K562 (cell line): ENCODE data around the gene STMP1. TPM values are rescaled to one million over a fixed set of nuclear protein-coding genes. Genes with fewer than 3 reads are reported as not detected.

Source experiments
- ATAC-seq: fragments of 200-7000 bp; cut with Tn5 transposase; 3 replicates; pipeline ENCODE4 v1.9.1; 2020; ENCODE audit warnings: moderate library complexity
- BruUV-seq: library from RNA; stranded (reverse); fragments of 400-500 nt; replicated peaks from 2 replicates; lab custom pipeline; 2021; lab: Mats Ljungman, UMichigan
- CTCF ChIA-PET: fragments of 300-600 bp; formaldehyde crosslinking; extraction: SDS; loops from one replicate; lab custom pipeline; 2021; ENCODE audit warnings: low intra/inter-chr PET ratio; lab: Yijun Ruan, JAX
- POLR2A ChIA-PET: fragments of 300-600, 350-650 bp; sonication (Branson Sonifier 250); formaldehyde crosslinking; extraction: SDS; loops from one replicate; lab custom pipeline; 2021; ENCODE audit warnings: antibody characterized with exemption, inconsistent platforms; lab: Yijun Ruan, JAX
- DNase-seq, 4 experiments: peaks; one replicate each; pipeline versions ENCODE4 v3.0.0 to v3.0.0-alpha.2; 2011 to 2018; ENCODE audit warnings: low spot score in 3 of 4, mixed read lengths in 3 of 4; ENCODE audit errors: extremely low read depth in 1 of 4
- FAIRE-seq: peaks from 2 replicates; lab custom pipeline; 2011; peaks lifted over from hg19 to GRCh38; lab: Jason Lieb, UNC
- H2AFZ ChIP-seq: 2 replicates; pipeline ENCODE4 v1.6.0; 2011; ENCODE audit warnings: low read depth, low read length, control low read depth, inconsistent platforms
- H3K27ac ChIP-seq: fragments of 200-600 bp; 3 replicates; pipeline ENCODE4 v1.8.0; 2011; ENCODE audit warnings: low read depth, mild to moderate bottlenecking, control low read depth, inconsistent platforms, low read length, moderate library complexity, mixed read lengths; ENCODE audit errors: extremely low read depth
- H3K27me3 ChIP-seq, 2 experiments: fragments of 300-600 bp in 1 of 2; 2 replicates in 1 of 2; 3 replicates in 1 of 2; pipeline versions ENCODE4 v1.6.0 to v1.8.0; 2011; ENCODE audit warnings: inconsistent platforms in 2 of 2, low read length in 2 of 2, mild to moderate bottlenecking in 1 of 2, mixed read lengths in 1 of 2, moderate library complexity in 1 of 2; ENCODE audit not compliant: control insufficient read depth in 2 of 2, insufficient read depth in 2 of 2
- H3K36me3 ChIP-seq: fragments of 300-600 bp; 3 replicates; pipeline ENCODE4 v1.8.0; 2011; ENCODE audit warnings: mild to moderate bottlenecking, low read length, inconsistent platforms; ENCODE audit not compliant: control insufficient read depth, insufficient read depth
- H3K4me1 ChIP-seq, 2 experiments: fragments of 200-600 bp in 1 of 2; replicated peaks in 1 of 2; 2 replicates in 1 of 2; 3 replicates in 1 of 2; pipeline versions ENCODE4 v1.5.1 to v1.8.0; 2011; ENCODE audit warnings: inconsistent platforms in 2 of 2, low read length in 2 of 2, mild to moderate bottlenecking in 1 of 2, mixed read lengths in 1 of 2, moderate library complexity in 1 of 2; ENCODE audit not compliant: control insufficient read depth in 2 of 2, insufficient read depth in 2 of 2
- H3K4me2 ChIP-seq: 2 replicates; pipeline ENCODE4 v1.6.1; 2011; ENCODE audit warnings: low read length, control low read depth, inconsistent platforms, mixed read lengths; ENCODE audit not compliant: insufficient read depth
- H3K4me3 ChIP-seq: fragments of 200-600 bp; sonication (generic), shearing (Covaris generic); 2 replicates; pipeline ENCODE4 v1.5.1; 2016; ENCODE audit warnings: control low read depth, inconsistent platforms
- H3K79me2 ChIP-seq: fragments of 200-600 bp; 3 replicates; pipeline ENCODE4 v1.8.0; 2011; ENCODE audit warnings: low read length, inconsistent platforms; ENCODE audit not compliant: control insufficient read depth, insufficient read depth
- H3K9ac ChIP-seq, 2 experiments: 2 replicates each; pipeline versions ENCODE4 v1.6.0 to v1.6.1; 2011; ENCODE audit warnings: low read depth in 2 of 2, low read length in 2 of 2, control low read depth in 1 of 2, inconsistent platforms in 1 of 2, mild to moderate bottlenecking in 1 of 2, mixed read lengths in 1 of 2; ENCODE audit not compliant: insufficient read depth in 1 of 2
- H3K9me1 ChIP-seq: one replicate; pipeline ENCODE4 v1.6.0; 2011; ENCODE audit warnings: inconsistent platforms, mild to moderate bottlenecking, low read length, moderate library complexity; ENCODE audit not compliant: control insufficient read depth, insufficient read depth
- H3K9me3 ChIP-seq: replicated peaks from 2 replicates; pipeline ENCODE4 v1.5.1; 2011; ENCODE audit warnings: low read depth, low read length, inconsistent platforms; ENCODE audit not compliant: control insufficient read depth, insufficient read depth
- H4K20me1 ChIP-seq: replicated peaks from 2 replicates; pipeline ENCODE4 v1.6.1; 2011; ENCODE audit warnings: low read length, inconsistent platforms, mixed read lengths; ENCODE audit not compliant: control insufficient read depth, insufficient read depth
- ESRRB ChIP-seq: fragments of 250-450 bp; sonication (Bioruptor Pico); IDR thresholded peaks from 2 replicates; pipeline ENCODE4 v1.5.0; 2020; ENCODE audit warnings: mild to moderate bottlenecking, moderate library complexity, borderline replicate concordance
- MEIS2 ChIP-seq: fragments of 450-650 bp; IDR thresholded peaks from 2 replicates; pipeline ENCODE4 v1.6.1; 2014; ENCODE audit warnings: mild to moderate bottlenecking; ENCODE audit not compliant: partially characterized antibody
- RBM22 ChIP-seq: fragments of 200-400 bp; formaldehyde crosslinking; IDR thresholded peaks from 2 replicates; pipeline ENCODE4 v1.6.1; 2018; ENCODE audit warnings: low read length, low read depth; ENCODE audit not compliant: poor library complexity, severe bottlenecking
- ZBTB1 ChIP-seq: sonication (generic); formaldehyde crosslinking; IDR thresholded peaks from 2 replicates; pipeline ENCODE4 v1.8.1; 2023; ENCODE audit warnings: missing genetic modification reagents, low read depth, mild to moderate bottlenecking, borderline replicate concordance
- ZKSCAN8 ChIP-seq: fragments of 200-800 bp; sonication (Bioruptor generic); IDR thresholded peaks from 2 replicates; pipeline ENCODE4 v1.6.1; 2016; ENCODE audit warnings: missing genetic modification characterization, missing compliant biosample characterization
- WGBS: fragments of 100-300 bp; shearing (Covaris generic); methylation state at CpG from one replicate; pipeline ENCODE4 v1.1.6; 2016; ENCODE audit warnings: low coverage, mixed read lengths; ENCODE audit not compliant: insufficient coverage; ENCODE audit errors: missing lambda C conversion rate; 5-methylcytosine and 5-hydroxymethylcytosine counted together
- in situ Hi-C: fragments of 300-500 bp; cut with MboI; formaldehyde crosslinking; loops from 4 replicates; pipeline ENCODE4 v1.15.0; 2018; ENCODE audit warnings: inconsistent platforms, mixed read lengths
- intact Hi-C: fragments of 100-400 bp; cut with micrococcal nuclease; formaldehyde crosslinking; loops from 2 replicates; pipeline ENCODE4 v1.14.2; 2022
- polyA plus RNA-seq, 8 experiments: library from polyadenylated mRNA; depleted of rRNA in 4 of 8; stranded (reverse) in 5 of 8; unstranded in 3 of 8; fragments of >200 nt; fragmentation: Nextera tagmentation in 2 of 8; fragmentation: Illumina TruSeq in 1 of 8; extraction: Ambion mirVana in 2 of 8; extraction: Trizol in 1 of 8; gene quantifications; 2 replicates each; pipeline versions ENCODE4 v1.2.1 to v1.2.3, GENCODE V29; 2011 to 2014; ENCODE audit warnings: inconsistent platforms in 1 of 8, missing spikeins in 1 of 8
- total RNA-seq, 7 experiments: library from RNA; depleted of rRNA in 6 of 7; stranded (reverse); fragments of >200 nt in 6 of 7; fragmentation: Illumina TruSeq in 2 of 7; extraction: Trizol in 2 of 7; gene quantifications; 2 replicates each; pipeline versions ENCODE4 v1.2.1 to v1.2.3, GENCODE V29; 2011 to 2021; ENCODE audit warnings: low replicate concordance in 1 of 7
- TF ChIP-seq, protein P1 (sequence below): sonication (generic); formaldehyde crosslinking; IDR thresholded peaks from 2 replicates; pipeline ENCODE4 v1.8.0; 2022; ENCODE audit warnings: mild to moderate bottlenecking, missing genetic modification reagents
- TF ChIP-seq, protein P2 (sequence below), 2 experiments: IDR thresholded peaks in 1 of 2; conservative IDR thresholded peaks in 1 of 2; 2 replicates each; pipeline ENCODE4 v1.6.1; 2016; ENCODE audit warnings: low read depth in 2 of 2, mild to moderate bottlenecking in 1 of 2, missing compliant biosample characterization in 1 of 2, missing genetic modification characterization in 1 of 2, moderate library complexity in 1 of 2
- TF ChIP-seq, protein P3 (sequence below): fragments of 450-650 bp; formaldehyde crosslinking; IDR thresholded peaks from 2 replicates; pipeline ENCODE4 v1.4.0; 2020; ENCODE audit warnings: mild to moderate bottlenecking

The STMP1 gene
- total and polyA plus RNA-seq, 9 of the 15 experiments (the other 6 are each of a cell fraction or from before 2014, with no cell fraction given): 10.6 to 249 (median 56.8) TPM

DNA sequence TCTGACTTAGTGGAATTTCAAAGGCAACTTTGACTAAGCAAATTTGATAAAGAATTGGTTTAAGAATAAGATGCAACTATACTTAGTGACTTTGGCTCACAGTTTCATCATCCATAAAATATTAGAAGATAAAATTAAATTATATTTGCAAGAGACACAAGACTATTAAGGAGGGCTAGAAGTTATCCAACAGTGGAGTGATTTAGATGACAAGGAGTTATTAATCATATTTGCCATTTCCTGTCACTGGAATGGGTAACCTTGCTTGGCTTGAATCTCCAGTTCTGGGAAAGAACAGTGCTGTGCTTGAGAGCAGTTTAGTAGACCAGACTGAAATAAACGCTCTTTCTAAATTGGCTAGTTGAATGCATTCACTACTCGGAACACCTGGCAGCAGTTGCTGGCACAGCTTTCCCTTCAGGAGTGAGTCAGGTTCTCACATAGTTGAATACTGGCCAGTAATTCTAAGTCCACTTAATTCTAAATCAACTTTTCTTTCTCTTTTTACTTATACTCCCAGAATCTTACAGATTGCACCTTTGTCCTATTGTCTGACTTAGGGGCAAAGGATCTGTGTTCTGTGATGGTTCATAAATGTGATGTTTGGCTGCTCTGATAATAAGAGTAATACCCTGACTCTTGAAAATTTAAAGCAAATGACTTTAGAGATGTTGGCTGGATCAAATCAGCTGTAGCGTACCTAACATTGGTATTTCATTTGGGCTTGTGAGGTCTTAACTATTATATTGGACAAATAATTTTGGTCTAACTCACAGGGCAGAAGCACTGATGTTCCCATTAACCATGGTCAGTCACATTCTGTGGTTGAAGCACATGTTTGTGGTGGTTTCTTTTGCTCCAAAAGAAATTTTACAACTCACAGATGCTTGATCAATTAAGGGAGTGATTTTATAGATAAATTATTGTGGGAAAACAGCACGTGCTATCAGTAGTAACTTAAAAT lies 16.6 kb downstream of the STMP1 start:
- in situ Hi-C loops (no loop called here), intact Hi-C loops (no loop called here)
- no peak for FAIRE-seq
- peak; percentile 41 for TF ChIP-seq MEIS2
- TF ChIP-seq, protein P1, sequence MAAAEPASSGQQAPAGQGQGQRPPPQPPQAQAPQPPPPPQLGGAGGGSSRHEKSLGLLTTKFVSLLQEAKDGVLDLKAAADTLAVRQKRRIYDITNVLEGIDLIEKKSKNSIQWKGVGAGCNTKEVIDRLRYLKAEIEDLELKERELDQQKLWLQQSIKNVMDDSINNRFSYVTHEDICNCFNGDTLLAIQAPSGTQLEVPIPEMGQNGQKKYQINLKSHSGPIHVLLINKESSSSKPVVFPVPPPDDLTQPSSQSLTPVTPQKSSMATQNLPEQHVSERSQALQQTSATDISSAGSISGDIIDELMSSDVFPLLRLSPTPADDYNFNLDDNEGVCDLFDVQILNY (CRISPR knock-in tag): no peak
- no peak for TF ChIP-seq ESRRB
- TF ChIP-seq ZKSCAN8 (CRISPR knock-in tag): no peak
- TF ChIP-seq, protein P2, sequence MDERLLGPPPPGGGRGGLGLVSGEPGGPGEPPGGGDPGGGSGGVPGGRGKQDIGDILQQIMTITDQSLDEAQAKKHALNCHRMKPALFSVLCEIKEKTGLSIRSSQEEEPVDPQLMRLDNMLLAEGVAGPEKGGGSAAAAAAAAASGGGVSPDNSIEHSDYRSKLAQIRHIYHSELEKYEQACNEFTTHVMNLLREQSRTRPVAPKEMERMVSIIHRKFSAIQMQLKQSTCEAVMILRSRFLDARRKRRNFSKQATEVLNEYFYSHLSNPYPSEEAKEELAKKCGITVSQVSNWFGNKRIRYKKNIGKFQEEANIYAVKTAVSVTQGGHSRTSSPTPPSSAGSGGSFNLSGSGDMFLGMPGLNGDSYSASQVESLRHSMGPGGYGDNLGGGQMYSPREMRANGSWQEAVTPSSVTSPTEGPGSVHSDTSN (CRISPR knock-in tag; IDR thresholded peaks at IDR 0.05; ENCODE audit: low read depth): no peak
- TF ChIP-seq, protein P2 (tag; conservative IDR thresholded peaks at IDR 0.05; ENCODE audit: low read depth): 0 out of 2 replicates have a peak, but pooled peaks have one; percentile 7
- TF ChIP-seq, protein P3, sequence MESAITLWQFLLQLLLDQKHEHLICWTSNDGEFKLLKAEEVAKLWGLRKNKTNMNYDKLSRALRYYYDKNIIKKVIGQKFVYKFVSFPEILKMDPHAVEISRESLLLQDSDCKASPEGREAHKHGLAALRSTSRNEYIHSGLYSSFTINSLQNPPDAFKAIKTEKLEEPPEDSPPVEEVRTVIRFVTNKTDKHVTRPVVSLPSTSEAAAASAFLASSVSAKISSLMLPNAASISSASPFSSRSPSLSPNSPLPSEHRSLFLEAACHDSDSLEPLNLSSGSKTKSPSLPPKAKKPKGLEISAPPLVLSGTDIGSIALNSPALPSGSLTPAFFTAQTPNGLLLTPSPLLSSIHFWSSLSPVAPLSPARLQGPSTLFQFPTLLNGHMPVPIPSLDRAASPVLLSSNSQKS (CRISPR knock-in tag): no peak
- TF ChIP-seq ZBTB1 (CRISPR knock-in tag): no peak
- no peak for TF ChIP-seq RBM22
- no peak for DNase-seq
- no peaks in the 10 kb centered on the region for H3K79me2 ChIP-seq
- no TSS peak for BruUV-seq
- H3K4me1 ChIP-seq: peaks cover 2 to 3% of the 10 kb centered on the region in 2 experiments; a peak in 3 of 5 replicates
- no peak for ATAC-seq
- H3K27me3 ChIP-seq: no peaks in the 10 kb centered on the region
- H3K27ac ChIP-seq: no peak overlapping the region
- H3K4me3 ChIP-seq: no peak overlapping the region
- 92% methylated on average over 4 of the region's 4 CpGs for WGBS
- no peak overlapping the region for H2AFZ ChIP-seq
- H3K9me3 ChIP-seq: no peaks in the 10 kb centered on the region
- ChIA-PET POLR2A (interaction anchor here (0.6 to 1.1 kb wide), 4 partner anchors 8 to 37 kb away, joined by 3 to 5 read pairs (median 3); no protein-coding TSS in a partner anchor), CTCF (no interaction called here)
- H3K36me3 ChIP-seq: peaks cover 39% of the 10 kb centered on the region
- no peak overlapping the region for H3K9ac ChIP-seq
- H3K9me1 ChIP-seq: no peaks in the 10 kb centered on the region
- H3K4me2 ChIP-seq: no peak overlapping the region
- peaks cover 15% of the 10 kb centered on the region; the same call in 1 of the 2 replicates for H4K20me1 ChIP-seq
